HCEC 1CT (cell line): ENCODE measurements around the gene GNAQ.
"Not testable (repeated sequence)": the region's sequence is repeated elsewhere in the genome, so short reads cannot be mapped to it uniquely, and the experiment has no call there.

Source experiments
- DNase-seq: peaks from one replicate; pipeline ENCODE4 v3.0.0-alpha.2; 2017

Gene GNAQ

DNA sequence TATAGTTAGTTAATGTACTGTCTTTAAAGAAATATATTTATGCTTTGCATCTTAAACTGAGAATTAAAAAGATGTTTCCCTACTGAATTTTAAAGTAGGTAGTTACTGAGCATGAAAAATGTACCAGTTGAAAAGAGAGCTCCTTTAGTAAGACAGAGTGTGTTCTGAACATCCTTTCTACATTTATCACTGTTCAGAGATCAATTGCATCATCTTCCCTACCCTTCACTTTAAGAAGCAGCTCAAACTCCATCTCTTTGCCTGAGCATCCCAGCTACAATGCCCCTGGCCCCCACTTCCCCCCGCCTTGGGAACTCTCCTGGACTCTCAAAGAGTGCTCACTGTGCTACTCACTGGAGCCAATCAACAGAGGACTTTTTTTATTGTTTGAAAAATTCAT is 164.7 kb downstream of the GNAQ start:
- no peak for DNase-seq

DNA sequence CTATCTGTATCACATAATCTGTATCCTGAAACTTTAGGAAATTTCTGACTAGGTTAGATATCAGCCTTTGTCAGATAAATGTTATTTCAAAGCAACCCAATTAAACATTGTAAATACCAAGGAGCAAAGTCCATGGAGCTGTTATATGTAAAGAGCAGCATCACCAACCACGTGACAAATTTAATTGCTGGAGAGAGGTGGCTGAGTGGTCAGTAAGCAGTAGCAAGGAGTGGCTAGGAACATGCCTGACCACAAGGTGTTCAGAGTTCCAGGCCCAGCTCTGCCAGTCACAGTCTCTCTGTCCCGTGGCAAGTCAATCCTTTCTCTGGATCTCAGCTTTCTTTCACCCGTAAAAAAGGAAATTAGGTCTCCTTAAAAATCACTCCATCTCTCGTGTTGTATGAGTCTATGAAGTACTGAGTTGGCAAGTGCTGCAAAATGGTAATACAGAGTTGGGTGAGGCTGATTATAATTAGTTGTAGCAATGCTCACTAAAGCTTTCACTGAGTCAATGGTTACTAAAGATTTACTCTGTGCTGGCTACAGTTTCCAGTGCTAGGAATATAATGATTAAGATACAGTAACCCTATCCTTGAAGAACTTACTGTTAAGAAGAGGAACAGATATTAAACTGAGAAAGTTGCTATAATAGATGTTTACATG is 166.1 kb downstream of the GNAQ start:
- DNase-seq: no peak

DNA sequence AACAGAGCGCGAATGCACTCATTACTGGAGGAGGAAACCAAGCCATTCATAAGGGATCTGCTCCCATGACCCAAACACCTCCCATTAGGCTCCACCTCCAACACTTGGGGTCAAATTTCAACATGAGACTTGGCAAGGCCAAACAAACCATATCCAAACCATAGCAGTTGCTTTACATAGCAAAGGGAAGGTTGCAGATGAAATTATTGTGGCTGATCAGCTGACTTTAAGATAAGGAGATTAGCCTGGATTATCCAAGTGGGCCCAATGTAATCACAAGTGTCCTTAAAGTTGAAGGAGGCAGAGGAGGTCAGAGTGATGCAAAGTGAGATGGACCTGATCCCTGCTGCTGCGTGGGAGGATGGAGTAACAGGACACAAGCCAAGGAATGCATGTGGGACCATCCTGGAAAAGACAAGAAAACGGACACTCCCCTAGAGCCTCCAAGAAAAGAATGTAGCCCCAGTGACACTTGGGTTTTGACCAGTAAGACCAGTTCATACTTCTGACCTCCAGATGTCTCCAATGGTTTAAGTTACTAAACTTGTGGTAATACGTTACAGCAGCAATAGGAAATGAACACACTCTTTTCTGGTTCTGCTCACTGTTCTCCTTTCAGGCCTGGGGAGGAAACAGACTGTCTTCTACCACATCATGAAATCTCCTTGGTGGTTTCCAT is 167.3 kb downstream of the GNAQ start:
- DNase-seq: peak; percentile 19

DNA sequence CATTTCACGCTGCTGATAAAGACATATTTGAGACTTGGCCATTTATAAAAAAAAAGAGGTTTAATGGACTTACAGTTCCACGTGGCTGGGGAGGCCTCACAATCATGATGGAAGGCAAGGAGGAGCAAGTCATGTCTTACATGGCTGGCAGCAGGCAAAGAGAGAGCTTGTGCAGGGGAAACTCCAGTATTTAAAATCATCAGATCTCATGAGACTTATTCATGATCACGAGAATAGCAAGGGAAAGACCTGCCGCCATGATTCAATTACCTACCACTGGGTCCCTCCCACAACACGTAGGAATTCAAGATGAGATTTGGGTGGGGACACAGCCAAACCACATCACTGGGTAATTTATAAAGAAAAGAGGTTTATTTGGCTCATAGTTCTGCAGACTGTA is 168.0 kb downstream of the GNAQ start:
- DNase-seq: not testable (repeated sequence)

DNA sequence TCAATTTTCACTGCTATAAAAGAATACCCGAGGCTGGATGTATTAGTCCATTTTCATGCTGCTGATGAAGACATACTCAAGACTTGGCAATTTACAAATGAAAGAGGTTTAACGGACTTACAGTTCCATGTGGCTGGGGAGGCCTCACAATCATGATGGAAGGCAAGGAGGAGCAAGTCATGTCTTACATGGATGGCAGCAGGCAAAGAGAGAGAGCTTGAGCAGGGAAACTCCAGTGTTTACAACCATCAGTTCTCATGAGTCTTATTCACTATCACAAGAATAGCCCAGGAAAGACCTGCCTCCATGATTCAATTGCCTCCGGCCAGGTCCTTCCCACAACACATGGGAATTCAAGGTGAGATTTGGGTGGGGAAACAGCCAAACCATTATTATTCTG is 170.7 kb downstream of the GNAQ start:
- not testable (repeated sequence) for DNase-seq

DNA sequence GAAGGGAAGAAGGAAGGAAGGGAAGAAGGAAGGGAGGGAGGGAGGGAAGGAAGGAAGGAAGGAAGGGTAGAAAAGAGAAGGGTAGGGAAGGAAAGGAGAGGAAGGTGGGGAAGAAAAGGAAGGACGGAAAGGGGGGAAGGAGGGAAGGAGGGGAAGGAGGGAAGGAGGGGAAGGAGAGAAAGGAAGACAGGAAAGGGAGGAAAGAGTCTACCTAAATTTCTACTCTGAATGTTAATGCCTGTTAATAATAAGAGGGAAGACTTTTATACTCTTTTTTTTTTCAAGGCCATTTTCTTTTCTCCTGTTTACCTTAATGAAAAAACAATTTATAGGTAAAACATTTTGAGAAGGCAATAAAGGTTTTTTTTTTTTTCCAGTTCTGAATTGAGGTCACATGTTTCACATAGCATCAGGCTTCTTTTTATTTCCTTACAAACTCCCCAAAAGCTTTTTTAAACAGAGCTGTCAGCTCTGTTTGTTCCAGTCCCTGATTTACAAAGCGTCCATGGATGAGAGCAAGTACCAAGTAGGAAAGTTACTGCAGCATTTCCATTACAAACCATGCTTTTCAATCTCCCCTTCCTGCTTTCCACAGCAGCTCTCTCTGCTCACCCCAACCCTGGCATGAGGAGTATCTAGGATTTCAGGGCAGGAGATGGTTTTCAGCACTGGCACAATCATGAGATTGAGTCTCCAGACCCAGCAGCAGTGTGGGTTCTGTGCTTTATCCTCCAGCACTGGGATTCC is 173.9 kb downstream of the GNAQ start:
- no peak for DNase-seq

DNA sequence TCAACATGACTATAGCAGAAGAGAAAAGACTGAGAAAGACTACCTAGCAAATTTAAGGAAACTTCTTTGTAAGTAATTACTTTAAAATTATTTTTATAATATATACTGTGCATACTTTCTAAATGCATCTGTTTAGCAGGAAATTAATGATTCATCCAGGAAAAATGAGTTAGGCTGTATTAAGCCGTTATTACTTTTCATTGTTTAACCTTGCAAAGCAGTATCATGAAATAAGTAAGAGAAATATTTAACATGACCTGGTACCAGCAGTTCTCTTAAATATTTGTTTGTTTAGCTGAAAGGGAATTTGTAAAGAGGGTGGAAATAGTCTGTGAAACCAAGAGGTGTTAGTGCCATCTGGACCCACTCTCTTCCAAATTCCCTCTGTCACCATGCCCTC is 175.0 kb downstream of the GNAQ start:
- DNase-seq: peak; percentile 39

DNA sequence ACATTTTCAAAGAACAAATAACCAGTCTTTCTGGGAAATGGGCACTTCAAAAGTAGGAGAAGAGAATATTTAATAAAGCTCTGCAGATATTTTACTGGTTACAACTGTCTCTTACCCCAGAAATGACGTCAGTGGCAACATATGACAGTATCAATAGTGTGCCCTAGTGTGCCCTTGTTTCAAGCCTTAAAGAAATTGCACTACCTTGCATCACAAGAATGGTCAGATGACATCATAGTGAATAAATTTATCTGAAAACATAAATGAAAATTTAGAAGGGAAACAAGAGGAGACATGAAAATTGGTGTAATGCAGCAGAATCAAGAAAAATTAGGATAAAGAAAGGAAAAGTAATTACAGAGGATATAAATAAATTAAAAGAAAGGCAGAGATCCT is 176.7 kb downstream of the GNAQ start:
- no peak for DNase-seq

DNA sequence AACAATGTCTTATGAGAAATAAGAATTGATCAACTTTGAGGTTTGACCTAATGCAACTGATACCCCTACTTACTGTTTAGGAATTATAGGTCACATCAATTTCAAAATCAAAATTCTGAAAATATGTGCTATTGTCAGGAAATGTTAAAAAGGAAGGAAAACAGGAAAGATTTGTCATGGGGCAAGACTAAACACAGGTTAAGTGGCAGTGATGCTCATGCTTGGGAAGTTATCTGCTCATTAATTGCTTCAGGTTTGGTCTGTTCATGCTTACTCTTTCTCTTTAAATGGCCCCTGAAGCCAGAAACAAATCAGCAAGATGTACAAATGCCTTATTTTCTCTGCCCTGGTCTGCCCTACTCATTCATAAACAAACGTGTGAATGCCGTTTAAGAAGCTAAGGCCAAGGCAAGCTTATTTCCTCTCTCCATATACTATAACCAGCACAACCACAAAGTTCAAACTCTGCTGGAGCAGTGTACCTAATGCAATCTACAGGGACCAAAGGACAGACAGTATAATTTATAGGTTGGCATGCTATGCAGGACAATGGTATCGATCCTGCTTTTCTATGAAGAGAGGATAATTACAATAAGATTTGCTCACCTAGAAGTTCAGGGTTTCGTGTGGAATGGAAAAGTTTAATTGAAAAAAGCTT is 177.2 kb downstream of the GNAQ start:
- no peak for DNase-seq

DNA sequence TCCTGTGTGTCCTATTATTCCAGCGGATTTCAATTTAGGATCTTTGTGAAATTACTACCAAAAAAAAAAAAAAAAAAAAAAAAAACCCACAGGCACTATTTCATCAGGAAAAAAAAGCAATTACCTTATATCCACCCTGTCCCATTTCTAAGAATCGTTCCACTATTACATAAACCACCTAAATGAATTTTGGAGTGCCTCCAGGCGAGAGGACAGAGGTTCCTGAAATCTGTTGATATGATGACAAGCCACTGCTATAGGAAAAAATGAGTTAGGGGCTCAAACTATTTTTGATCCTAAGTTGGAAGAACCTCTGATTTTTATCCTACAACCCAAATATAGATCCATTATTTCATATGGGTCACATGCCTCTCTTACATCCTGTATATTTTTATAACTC is 177.9 kb downstream of the GNAQ start:
- DNase-seq: no peak

DNA sequence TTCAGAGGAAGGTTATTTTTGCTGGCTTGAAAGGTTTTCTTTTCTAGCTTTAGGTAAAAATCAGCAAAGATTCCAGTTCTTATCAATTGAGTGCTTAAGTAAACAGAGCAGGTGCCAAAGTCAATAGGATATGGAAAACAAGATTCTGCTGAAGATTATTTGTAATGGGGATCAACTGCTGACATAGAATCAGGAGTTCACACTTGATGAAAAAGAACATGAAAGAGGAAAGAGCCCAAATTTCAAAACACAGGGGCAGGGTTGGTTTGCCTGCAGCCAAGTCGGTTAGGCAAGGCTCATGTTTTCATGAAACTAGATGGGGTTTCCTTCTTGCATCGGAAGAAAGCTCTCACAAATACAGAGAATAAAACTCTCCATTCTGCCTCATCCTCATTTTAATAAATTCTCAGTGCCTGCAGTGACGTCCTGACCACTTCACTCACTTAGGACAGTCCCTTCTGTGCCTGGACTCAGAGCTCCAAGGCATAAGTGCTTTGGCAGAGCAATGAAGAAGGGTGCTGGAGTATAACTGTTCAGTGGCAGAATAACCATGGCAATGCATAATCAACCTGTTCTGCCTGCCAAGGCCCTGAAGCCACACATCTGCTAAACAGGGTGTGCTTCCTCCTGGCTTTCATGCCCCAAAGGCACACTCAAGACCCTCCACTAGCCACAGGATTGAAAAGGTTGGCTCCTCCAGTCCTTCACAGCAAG is 179.6 kb downstream of the GNAQ start:
- DNase-seq: no peak

DNA sequence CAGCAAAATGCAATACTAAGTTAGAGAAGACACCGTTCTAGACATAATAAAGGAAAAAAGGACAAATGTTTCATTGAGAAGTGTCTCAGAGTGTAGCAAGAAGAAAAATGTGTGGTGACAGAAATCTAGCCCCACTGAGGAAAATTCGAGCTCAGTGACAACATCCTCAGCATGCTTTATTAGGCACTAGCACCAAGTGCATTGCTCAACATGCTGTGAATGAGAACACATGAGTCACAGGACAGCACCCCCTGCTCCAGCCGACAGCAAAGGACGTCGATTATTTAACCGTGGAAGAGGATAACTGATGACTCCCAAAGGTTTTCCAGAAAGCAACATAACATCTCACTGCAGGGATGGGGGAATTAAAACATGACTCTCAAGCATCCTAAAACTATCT is 182.7 kb downstream of the GNAQ start:
- DNase-seq: peak; percentile 88

DNA sequence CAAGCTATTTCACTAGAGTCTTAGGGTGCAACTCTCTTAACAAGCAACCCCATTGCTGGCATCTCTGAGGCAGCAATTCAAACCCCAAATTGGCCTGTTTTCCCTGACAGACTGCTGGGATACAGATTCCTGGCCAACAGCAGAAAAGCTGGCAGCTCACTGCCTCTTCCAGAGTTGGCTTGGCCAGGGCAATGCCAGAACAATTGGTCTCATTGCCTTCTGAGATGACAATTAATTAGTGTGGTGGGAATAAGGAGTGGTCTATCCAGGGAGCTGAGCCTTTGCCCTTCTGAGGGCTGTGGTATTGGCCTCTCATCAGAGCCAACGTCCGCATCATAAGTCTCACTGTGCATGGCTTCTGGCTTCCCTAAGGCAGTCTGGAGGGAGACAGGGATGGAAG is 183.2 kb downstream of the GNAQ start:
- DNase-seq: no peak

DNA sequence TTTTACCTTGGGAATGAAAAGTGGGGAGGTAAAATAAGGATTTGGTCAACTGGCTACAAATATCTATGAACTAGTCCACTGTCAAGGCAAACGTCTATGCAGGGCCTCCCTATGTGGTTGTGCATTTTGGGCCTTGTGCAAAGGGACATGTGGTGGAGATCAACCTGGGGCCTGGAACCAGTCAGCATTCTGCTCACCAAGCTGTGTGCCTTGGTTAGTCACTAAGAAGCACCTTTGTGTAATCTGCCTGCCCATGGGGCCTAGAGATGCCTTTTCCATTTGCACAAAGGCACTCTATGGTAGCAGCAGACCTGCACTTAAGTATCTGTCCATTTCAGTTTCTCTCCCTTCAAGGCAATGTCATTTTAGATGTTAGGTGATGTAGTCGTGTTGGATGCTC is 184.0 kb downstream of the GNAQ start:
- DNase-seq: no peak

DNA sequence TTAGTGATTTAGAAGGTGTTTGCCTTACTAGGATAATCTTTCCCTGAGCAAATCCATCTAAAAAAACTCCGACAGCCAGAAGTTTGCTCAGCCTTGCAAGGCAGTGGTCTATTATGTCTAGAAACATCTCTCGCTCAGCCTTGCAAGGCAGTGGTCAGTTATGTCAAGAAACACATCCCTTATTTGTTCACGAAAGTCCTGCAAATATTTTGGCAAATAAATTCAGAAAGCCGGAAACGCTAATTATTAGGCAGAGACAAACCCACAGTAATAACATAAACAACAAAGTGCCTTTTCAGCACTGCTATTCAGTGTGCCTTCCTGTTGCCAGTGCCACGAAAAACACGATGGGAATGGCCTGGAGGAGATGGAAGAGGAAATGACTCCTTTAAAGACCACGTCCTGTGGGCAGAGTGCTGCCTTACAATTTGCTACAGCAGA is 184.5 kb downstream of the GNAQ start:
- DNase-seq: peak; percentile 35

DNA sequence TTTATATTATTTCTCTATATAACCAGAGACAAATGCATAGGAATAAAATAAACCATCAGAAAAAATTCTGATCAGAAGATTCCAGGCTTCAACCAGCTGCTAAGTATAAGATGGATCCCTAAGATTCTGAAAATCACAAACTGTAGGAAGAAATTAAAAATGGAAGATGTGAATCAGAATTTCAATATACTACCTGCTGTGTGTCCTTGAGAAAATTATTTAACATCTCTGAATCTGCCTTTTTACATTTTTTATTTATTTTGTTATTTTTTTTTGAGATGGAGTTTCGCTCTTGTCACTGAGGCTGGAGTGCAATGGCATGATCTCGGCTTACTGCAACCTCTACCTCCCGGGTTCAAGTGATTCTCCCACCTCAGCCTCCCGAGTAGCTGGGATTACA is 187.2 kb downstream of the GNAQ start:
- no peak for DNase-seq

DNA sequence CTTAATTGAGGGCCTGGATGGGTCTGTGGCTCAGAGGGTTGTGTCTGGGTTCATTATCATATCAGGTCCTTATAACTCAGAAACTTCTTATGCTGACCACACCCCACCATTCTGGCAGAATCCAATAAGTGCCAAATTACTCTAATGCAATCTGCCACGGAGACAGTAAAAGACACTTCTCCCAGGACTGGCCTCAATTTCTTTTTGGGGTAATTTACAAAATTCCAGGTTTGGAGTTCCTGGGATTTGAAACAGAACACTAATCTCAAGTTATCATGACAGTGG is 187.8 kb downstream of the GNAQ start:
- no peak for DNase-seq

DNA sequence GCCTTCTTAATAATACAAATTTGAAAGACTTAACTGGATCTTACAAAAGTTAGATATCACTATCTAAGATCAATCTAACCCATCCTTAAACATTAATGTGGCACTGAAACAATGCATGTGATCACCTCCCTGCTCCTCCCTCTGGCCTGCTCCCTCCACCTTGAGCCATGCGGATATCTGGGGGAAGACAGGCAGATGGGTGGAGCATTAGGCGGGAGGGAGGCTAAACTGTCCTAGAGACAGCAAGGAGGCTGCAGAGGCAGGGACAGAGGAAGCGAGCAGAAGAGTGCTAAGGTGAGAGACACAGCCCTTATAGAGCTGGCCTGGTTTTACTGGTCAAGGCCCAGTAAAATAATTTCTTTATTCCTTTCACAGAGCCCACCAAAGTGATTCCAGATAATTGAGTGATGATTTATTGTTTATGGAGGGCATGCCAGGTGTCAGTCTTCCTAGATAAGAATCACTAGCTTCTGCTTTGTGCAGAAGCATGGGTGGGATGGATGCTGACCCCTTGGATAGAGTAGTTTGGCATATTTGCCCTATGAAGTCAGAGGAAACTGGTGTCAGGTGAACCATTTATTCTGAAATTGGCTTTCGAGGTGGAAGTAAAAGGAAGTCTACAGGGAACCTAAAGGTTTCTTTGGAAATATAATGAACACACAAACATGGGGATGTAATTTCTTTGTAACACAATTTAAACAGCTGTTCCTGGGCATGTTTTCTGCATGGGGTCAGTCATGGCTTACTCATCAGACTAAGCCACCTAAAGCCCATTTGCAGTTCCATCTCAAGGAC is 188.3 kb downstream of the GNAQ start:
- DNase-seq: peak; percentile 30

DNA sequence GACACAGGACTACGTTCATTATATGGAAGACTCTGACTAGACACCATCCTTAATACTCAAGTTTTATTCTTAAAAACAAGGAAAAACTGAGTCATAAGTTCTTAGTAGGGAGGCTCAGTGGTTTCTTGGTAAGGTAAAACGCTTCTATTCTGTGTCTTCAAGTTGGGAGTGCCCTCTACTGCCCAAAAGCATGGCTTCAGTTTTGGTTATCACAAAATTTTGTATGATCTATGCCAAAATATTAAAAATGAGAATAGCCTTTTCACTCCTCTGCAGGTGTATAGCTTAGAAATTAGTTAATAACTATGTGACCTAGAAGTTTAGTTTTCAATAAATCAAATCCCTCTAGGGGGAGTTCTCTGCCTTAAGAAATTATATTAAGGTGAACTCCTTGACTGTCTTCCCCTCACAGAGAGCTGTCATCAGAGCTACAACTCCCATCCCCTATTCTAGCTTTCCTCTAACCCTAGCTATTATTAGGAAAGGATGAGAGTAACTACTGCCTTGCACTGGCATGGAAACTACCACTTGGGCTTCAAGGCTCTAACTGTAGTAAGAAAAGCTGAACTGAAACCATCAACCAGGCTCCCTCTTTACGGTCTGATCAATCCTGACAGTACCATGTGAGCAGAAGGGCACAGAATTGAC is 189.7 kb downstream of the GNAQ start:
- DNase-seq: peak; percentile 18

DNA sequence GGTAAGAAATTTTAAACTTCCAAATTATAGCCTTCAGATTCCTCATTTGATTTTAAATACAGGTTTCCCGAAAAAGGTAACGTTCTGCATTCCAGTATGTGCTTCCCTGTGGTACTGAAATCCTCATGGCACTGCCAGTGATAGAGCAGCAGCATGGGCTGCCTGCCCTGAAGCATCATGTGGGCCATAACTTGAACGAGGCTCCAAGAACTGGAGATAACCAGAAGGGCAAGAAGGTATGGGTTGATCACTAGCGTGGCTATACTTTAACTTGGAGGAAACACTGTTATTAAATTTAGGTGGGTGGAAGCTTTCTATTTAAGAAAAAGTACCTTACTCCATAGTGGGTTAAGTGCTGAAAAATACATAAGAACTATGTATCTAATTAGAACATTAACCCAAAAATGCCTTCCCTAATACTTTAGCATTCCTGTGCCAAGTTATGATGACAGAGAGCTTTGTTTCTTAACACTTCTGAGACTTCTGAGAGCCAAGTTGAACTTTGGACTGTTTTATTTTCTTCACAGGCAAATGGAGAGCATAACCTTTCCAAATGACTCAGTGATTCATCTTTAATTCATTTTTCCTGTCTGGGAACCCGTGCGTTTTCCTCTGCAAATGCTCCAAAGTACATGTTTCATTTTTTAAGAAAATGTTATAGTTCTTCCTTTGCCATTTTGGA is 192.0 kb downstream of the GNAQ start:
- peak; percentile 70 for DNase-seq

DNA sequence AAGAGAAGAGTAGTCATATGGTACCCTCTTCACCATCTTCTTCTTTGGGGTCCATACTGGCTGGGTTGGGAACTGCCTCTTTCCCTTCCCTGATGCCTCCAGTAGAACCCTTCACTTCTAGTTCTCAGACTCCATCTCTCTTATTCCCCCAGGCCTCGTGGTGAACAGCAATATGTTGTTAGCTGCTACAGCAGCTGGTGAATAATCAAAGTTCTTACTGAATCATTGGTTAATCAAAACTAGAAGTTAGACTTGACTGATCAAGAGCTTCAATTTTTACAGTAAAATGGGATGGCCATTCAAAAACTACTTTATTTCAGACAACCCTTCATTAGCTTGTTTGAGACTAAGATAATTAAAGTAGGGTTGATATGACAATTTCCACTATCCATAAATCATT is 192.6 kb downstream of the GNAQ start:
- no peak for DNase-seq
